Measurements from ENCODE around the gene TOP2B.

TOP2B gene

DNA sequence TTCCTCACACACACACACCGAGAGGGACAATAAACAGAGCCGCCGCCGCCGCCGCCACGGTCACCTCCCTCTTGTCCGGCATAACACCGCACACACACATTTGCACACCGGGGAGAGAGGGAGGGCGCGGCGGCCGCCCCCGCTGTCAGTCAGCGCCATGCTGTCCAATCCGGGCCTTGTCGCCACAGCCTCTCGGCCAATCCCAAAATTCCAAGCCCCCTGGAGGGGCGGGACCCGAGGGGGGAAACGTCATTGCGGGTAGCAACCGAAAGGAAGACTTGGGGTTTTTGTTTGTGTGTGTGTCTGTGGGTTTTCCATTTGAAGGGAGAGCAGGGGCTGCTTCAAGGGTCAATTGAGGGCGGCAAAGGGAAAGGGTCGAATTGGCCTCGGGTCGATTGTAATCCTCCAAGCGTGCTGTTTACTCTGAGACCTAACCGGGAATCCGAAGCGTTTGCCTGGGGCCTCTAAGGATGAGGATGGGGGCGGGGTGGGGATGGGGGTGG is at the start of gene TOP2B:
TSS of gene TOP2B (minus strand) at position 96 of the 503 bp plus-strand sequence. CDS start 610 bp downstream, outside the sequence.
- peak; percentile 91 to 93 for DNase-seq

DNA sequence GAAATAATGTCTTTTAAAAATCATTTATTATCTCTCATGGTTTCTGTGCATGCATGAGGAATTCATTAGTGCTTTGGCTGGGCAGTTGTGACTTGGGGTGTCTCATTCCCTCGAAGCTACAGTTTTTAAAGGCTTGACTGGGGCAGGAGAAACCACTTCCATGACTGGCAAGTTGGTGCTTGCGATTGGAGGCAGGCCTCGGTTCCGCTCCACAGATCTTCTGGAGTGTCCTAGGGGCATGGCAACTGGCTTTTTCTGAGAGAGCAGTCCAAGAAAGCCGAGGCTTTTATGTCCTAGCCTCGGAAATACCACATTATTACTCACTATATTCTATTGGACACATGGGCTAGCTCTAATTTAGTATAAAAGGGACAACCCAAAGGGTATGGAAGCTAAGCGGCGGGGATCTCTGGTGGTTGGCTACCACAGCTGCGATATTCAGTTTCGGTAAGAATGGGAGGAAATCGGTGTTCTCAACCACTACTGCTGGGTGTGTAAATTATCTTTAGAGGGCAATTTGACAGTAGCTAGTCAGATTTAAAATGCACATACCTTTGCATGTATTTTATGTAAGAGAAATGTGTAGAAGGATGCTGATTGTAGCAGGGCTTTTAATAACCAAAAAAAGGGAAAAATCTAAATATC is 48.8 kb upstream of the TOP2B start:
- no peak for DNase-seq

GRCh38 chr3:25711090-25711489 is 46.4 kb upstream of the TOP2B start:
- no peak for DNase-seq

- no peak for DNase-seq
Measured at GRCh38 chr3:25708036-25708435, 43.3 kb upstream of the TOP2B start.

DNA sequence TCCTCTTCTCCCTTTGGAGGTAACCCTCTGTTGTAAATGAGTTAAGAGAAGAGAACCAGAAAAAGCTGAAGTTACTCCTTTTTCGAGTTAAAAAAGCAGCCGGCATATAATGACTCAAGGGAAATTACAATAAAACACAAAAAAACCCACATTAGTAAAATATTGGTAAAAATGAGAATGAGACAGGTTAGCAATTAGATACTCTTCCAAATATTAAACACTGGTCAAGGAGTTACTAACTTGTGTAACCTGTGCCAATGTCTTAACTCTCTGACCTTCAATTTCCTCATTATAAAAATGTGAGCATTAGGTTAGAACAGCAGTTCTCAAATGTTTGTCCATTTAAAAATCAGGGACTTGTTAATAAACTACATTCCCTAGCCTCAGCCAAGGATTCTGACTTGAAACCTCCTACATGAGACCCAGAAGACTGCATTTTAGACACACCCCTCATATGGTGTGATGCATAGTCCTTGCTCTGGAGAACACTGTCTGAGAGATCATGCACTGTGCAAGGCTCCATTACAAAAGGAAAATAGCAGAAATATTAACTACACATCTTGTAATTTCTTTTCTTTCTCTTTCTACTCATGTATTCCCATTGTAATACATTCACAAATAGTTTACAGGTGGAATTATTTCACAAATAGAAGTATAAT is 42.7 kb upstream of the TOP2B start:
- no peak for DNase-seq

DNA sequence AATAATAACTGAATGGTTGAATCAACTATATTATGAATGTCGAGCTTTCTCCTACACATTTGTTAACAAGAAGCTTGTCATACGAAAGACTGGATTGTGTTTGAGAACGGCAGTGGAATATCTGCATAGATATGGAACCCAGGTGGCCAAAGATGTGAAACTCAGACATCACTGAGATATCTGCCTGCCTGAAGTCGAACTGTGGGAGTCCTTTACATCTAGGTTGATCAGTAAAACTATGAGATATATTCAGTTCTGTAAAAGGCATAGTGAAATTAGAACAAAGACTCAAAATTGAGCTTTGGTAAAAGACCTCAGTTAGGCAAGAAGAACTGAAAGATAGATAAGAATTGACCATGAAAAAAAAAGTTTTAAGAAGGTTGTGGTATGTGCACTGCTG is 41.5 kb upstream of the TOP2B start:
- no peak for DNase-seq

- no peak for DNase-seq
Measured at GRCh38 chr3:25697553-25697952, 32.8 kb upstream of the TOP2B start.

DNA sequence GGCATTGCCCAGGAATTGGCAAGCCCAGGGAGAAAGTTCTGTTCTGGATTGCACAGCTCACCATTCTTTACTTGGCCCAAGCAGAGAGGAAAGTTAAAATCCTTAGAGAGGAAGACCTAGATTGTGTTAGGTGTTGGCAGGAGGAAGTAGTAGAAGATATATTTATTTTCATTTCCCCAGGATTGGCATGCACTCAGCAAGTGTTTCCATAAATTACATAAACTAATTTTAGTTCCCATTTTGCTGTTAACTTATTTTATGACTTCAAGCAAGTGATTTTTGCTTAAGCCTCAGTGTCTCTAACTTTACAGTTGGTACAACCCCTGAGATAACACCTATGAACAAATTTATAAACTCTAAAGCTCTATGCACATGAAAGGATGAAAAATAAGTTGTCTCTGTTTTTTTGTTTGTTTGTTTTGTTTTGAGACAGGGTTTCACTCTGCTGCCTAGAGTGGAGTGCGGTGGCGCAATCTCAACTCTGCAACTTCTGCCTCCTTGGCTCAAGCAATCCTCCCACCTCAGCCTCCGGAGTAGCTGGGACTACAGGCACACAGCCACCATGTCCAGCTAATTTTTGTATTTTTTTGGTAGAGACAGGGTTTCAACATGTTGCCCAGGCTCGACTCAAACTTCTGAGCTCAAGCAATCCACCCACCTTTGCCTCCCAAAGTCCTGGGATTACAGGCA is 31.2 kb upstream of the TOP2B start:
- DNase-seq = no peak

- DNase-seq = no peak
Measured at GRCh38 chr3:25693238-25693637, 28.5 kb upstream of the TOP2B start.

DNA sequence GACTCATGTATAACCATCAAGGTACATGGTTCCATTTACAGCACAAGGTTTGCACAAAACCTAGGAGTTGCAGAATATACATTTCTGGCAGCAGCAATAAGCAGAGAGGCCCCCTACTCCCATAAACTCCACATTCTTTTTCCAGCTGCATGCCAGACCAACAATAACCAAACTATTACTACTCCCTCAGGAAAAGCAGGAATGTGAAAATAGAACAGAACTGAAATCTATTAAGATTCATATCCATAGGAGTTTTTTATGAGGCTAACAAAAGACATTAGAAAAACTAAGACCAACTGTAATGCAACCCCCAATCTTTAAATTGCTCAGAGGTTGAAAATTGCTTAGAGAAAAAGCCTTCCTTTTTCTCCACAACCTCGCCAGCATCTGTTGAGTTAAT is 27.6 kb upstream of the TOP2B start:
- DNase-seq = no peak

DNA sequence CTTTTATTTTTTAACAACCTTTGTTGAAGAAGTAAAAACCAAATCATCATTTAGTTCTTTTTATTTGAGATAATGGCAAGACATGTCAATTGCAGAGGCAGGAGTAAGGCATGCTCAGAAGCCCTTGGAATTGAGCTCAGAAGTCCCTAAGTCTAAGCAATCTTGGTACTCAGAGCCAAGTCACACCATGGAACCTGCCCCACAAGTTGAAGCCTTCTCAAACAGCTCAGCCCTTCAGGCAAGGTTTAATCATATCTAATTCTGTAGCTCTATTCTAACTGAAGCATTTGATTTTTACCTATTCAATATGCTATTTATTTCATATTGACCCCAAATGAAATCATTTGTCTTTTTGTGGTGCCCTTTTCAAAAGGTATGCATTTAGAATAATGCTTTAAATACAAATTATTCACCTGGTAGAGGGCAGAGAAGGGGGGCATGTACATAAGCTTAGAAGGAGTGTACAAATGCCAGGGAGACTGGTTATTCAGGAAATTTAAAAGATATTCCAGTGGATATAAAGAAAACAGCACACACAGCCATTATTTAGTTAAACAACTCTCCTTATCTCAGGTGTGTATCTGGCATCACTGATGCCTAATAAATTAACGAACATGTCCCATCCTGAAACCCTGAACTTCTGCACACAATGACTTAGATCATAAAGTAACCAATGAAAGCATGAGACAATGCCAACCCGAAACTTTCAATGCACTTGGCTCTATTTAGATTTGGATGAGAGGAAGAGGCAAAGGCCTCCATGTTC is 26.2 kb upstream of the TOP2B start:
- no peak for DNase-seq

DNA sequence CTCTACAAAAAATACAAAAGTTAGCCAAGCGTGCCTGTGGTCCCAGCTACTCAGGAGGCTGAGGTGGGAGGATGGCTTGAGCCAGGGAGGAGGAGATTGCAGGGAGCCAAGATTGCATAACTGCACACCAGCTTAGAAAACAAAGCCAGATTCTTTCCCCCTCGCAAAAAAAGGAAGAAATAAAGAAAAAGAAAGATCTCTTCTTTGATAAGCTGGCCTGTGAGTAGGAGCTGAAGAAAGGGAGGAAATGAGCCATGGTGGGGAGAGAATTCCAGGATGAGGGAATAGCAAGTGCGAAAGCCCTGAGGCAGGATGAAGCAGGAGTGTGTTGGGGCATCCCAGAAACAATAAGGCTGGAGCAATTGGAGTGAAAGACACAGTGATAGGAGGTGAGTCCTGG is 24.5 kb upstream of the TOP2B start:
- DNase-seq = no peak

DNA sequence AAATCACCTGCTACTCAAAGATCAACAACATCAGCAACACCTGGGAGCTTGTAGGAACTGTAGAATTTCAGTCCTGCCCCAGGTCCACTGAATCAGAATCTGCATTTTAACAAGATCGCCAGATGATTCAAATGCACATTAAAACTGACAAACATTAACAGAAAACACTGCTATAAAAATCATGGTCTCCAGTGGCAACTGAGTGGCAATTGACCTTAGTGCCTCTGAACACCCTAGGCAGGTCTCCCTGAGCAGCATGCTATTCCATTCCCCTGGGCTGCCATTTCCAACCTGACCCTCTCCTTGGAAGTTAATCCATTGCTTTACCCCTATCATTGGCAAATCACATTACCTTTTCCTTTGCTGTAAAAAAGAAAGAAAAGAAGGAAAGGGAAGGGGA is 23.0 kb upstream of the TOP2B start:
- no peak for DNase-seq

DNA sequence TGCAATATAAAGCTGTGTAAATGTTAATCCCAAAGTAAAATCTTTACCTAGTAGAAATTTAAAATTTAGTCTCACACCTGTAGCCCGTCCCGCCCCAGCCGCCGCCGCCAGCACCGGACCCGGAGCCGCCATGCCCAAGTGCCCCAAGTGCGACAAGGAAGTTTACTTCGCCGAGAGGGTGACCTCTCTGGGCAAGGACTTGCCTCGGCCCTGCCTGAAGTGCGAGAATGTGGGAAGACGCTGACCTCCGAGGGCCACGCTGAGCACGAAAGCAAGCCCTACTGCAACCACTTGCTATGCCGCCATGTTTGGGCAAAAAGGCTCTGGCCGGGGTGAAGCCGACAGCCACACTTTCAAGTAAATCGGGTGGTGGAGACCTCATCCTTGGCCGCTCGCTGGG is 22.1 kb upstream of the TOP2B start:
- DNase-seq = no peak

GRCh38 chr3:25683882-25684281 is 19.2 kb upstream of the TOP2B start:
- no peak for DNase-seq

GRCh38 chr3:25683410-25683809 is 18.7 kb upstream of the TOP2B start:
- no peak for DNase-seq

DNA sequence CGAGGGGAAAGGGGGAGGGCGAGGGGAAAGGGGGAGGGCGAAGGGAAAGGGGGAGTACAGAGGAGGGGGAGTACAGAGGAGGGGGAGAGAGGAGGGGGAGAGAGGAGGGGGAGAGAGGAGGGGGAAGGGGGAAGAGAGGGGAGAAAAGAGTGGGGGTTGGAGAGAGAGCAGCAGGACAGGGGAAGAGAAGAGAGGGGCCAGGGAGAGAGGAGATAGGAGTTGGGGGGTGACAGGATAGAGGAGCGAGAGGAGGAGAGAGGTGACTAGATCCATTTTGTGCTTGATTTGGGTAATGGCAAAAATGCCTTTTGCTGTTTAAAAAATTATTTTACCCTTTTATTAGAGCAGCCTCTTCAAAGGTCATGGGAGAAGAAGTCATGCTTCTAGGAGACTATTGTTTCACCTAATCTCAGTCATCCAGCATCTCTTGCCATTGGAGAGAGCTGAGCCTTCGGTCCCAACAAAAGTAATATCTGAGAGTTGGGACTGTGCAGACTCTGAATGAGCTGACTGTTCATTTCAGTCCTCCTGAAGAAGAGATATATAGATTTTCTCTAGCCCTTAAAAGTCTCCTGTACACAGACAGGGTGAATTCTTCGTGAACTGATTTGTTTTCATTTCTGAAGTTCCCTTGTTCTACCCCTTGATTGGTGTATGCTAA is 15.1 kb upstream of the TOP2B start:
- DNase-seq = no peak

DNA sequence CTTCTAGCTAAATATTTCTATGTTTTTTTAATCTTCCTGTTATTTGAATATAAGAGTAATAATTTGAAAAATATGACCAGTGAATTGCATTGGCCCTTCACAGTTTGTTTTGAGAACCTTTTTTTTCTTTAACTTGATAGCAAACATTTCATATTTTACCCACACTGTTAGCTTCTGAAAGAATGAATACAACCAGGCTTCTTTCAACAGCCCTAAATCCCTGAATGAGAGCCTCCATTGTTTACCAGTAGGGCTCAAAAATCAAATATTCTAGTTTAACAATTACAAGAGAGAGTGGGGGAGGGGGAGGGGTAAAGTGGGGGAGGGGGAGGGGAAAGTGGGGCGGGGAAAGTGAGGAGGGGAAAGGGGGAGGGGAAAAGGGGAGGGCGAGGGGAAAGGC is 14.5 kb upstream of the TOP2B start:
- DNase-seq = no peak

GRCh38 chr3:25678581-25678980 is 13.9 kb upstream of the TOP2B start:
- DNase-seq = no peak

GRCh38 chr3:25677121-25677520 is 12.4 kb upstream of the TOP2B start:
- no peak for DNase-seq

- DNase-seq = no peak
Measured at GRCh38 chr3:25674670-25675069, 10.0 kb upstream of the TOP2B start.

DNA sequence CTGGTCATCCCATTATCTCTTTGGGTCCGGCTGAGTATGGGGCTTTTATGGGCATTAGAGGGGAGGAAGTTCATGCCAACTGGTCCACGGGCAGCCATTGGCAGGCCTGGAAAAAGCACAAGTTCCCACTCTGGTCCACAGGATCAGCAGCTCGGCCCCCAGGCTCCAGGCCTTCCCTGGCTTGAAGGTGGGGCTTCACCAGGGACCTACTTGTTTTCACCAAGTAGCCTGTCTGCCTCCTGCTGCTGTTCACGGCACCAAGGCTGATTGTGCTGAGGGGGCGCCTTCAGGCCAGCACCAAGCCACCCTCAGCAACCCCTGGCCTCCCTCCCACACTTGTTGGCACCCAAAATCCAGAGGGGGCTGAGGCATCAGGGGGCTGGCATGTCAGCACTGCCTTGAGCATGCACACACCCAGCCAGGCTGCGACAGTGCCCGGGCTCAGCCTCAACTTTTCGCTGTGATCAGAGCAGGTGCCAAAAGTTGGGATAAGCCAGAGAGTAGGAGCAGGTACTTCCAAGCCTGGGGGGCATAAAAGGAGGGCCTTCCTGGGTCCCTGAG is 9.1 kb upstream of the TOP2B start:
- no peak for DNase-seq
